GM12878 (cell line): ENCODE results near the gene MTRF1L. TPM values are rescaled to one million over a fixed set of nuclear protein-coding genes. Genes with fewer than 3 reads are reported as not detected.

ENCODE experiments used
- ATAC-seq: fragments of 200-7000 bp; cut with Tn5 transposase; 3 replicates; pipeline ENCODE4 v1.9.1; 2020; ENCODE audit warnings: mild to moderate bottlenecking, moderate library complexity
- BruUV-seq: library from RNA; stranded (reverse); fragments of 400-500 nt; replicated peaks from 2 replicates; lab custom pipeline; 2021; lab: Mats Ljungman, UMichigan
- CTCF ChIA-PET: fragments of 300-600 bp; sonication (Branson Sonifier 250); formaldehyde crosslinking; extraction: SDS; loops from one replicate; lab custom pipeline; 2021; ENCODE audit warnings: inconsistent platforms; lab: Yijun Ruan, JAX
- POLR2A ChIA-PET: fragments of 350-600 bp; formaldehyde crosslinking; extraction: SDS; loops from one replicate; lab custom pipeline; 2021; ENCODE audit warnings: inconsistent platforms; lab: Charles Lee
- RAD21 ChIA-PET: fragments of 300-600 bp; sonication (Branson Sonifier 250); formaldehyde crosslinking; loops from one replicate; lab custom pipeline; 2023; ENCODE audit warnings: antibody characterized with exemption; ENCODE audit not compliant: unreplicated experiment; lab: Charles Lee
- SMC1A ChIA-PET: fragments of 300-600 bp; sonication (Branson Sonifier 250); formaldehyde crosslinking; loops from one replicate; lab custom pipeline; 2023; ENCODE audit not compliant: unreplicated experiment, uncharacterized antibody; lab: Charles Lee
- DNase-seq: peaks from one replicate; pipeline ENCODE4 v3.0.0-alpha.2; 2011; ENCODE audit warnings: low read depth, low spot score
- FAIRE-seq: peaks from 3 replicates; lab custom pipeline; 2011; peaks lifted over from hg19 to GRCh38; lab: Jason Lieb, UNC
- H2AFZ ChIP-seq: 2 replicates; pipeline ENCODE4 v1.6.0; 2011; ENCODE audit warnings: low read depth, low read length, control low read depth; ENCODE audit not compliant: control insufficient read depth
- H3K27ac ChIP-seq: 2 replicates; pipeline ENCODE4 v1.5.1; 2011; ENCODE audit warnings: control low read depth; ENCODE audit not compliant: control insufficient read depth, insufficient read depth
- H3K27me3 ChIP-seq, 2 experiments: replicated peaks in 1 of 2; 2 replicates each; pipeline versions ENCODE4 v1.6.0 to v1.6.1; 2011; ENCODE audit warnings: low read length in 1 of 2; ENCODE audit not compliant: control insufficient read depth in 2 of 2, insufficient read depth in 2 of 2
- H3K36me3 ChIP-seq, 2 experiments: 2 replicates each; pipeline ENCODE4 v1.5.1; 2011; ENCODE audit warnings: low read length in 1 of 2; ENCODE audit not compliant: control insufficient read depth in 2 of 2, insufficient read depth in 2 of 2
- H3K4me1 ChIP-seq: 2 replicates; pipeline ENCODE4 v1.6.1; 2011; ENCODE audit warnings: mild to moderate bottlenecking, low read length, moderate library complexity, mixed read lengths; ENCODE audit not compliant: control insufficient read depth, insufficient read depth
- H3K4me2 ChIP-seq: 2 replicates; pipeline ENCODE4 v1.6.0; 2011; ENCODE audit warnings: control low read depth; ENCODE audit not compliant: control insufficient read depth, insufficient read depth
- H3K4me3 ChIP-seq: fragments of 200-600 bp; sonication (generic); 2 replicates; pipeline ENCODE4 v1.5.1; 2016
- H3K79me2 ChIP-seq: 2 replicates; pipeline ENCODE4 v1.6.0; 2011; ENCODE audit warnings: low read length; ENCODE audit not compliant: control insufficient read depth, insufficient read depth
- H3K9ac ChIP-seq: 2 replicates; pipeline ENCODE4 v1.8.0; 2011; ENCODE audit warnings: low read length, control low read depth, mixed read lengths; ENCODE audit not compliant: control insufficient read depth, insufficient read depth
- H3K9me3 ChIP-seq: replicated peaks from 3 replicates; pipeline ENCODE4 v1.5.1; 2011; ENCODE audit warnings: mild to moderate bottlenecking, low read length; ENCODE audit not compliant: control insufficient read depth, insufficient read depth
- H4K20me1 ChIP-seq: 2 replicates; pipeline ENCODE4 v1.6.0; 2011; ENCODE audit not compliant: control insufficient read depth, insufficient read depth
- HCFC1 ChIP-seq: fragments of 150-350 bp; IDR thresholded peaks from 2 replicates; pipeline ENCODE4 v1.6.1; 2014; ENCODE audit warnings: low read length
- HDAC6 ChIP-seq: fragments of 200-600 bp; sonication (generic); IDR thresholded peaks from one replicate; pipeline ENCODE4 v1.8.0; 2017; ENCODE audit warnings: antibody characterized with exemption; ENCODE audit not compliant: unreplicated experiment
- MXI1 ChIP-seq: fragments of 150-350 bp; IDR thresholded peaks from 2 replicates; pipeline ENCODE4 v1.6.1; 2011; ENCODE audit warnings: low read depth, mild to moderate bottlenecking, inconsistent platforms, low read length, improper control_type of control experiment
- MYC ChIP-seq: IDR thresholded peaks from 2 replicates; pipeline ENCODE4 v1.6.1; 2011; ENCODE audit warnings: mild to moderate bottlenecking, low read length, moderate library complexity, inconsistent platforms; ENCODE audit not compliant: insufficient read depth, insufficient replicate concordance, insufficient read length, severe bottlenecking
- NBN ChIP-seq: fragments of 450-650 bp; IDR thresholded peaks from 2 replicates; pipeline ENCODE4 v1.6.1; 2016
- PAX5 ChIP-seq: IDR thresholded peaks from 2 replicates; pipeline ENCODE4 v1.6.1; 2011; ENCODE audit warnings: low read depth, low read length, borderline replicate concordance
- ZBED1 ChIP-seq: IDR thresholded peaks from 2 replicates; pipeline ENCODE4 v1.6.1; 2016; ENCODE audit warnings: borderline replicate concordance
- ZSCAN29 ChIP-seq: fragments of 450-650 bp; IDR thresholded peaks from 2 replicates; pipeline ENCODE4 v1.6.1; 2017; ENCODE audit warnings: mild to moderate bottlenecking, moderate library complexity
- WGBS: methylation state at CpG from one replicate; pipeline ENCODE4 v1.1.6; 2016; ENCODE audit warnings: low lambda C conversion rate; ENCODE audit not compliant: insufficient replicate concordance, insufficient coverage; ENCODE audit errors: missing lambda C conversion rate; 5-methylcytosine and 5-hydroxymethylcytosine counted together
- in situ Hi-C: fragments of 300-500 bp; cut with MboI; formaldehyde crosslinking; loops from 9 replicates; pipeline ENCODE4 v1.14.3; 2018; ENCODE audit warnings: mixed read lengths
- intact Hi-C: fragments of 100-400 bp; cut with micrococcal nuclease; formaldehyde crosslinking; loops from one replicate; pipeline ENCODE4 v1.14.2; 2022; ENCODE audit not compliant: unreplicated experiment
- polyA plus RNA-seq, 11 experiments: library from polyadenylated mRNA; depleted of rRNA in 4 of 11; unstranded in 6 of 11; stranded (reverse) in 5 of 11; fragments of >200 nt; fragmentation: Nextera tagmentation in 4 of 11; fragmentation: Illumina TruSeq in 1 of 11; extraction: Ambion mirVana in 4 of 11; extraction: Trizol in 1 of 11; gene quantifications; 1 replicate in 1 of 11; 2 replicates in 10 of 11; pipeline versions ENCODE4 v1.2.1 to v1.2.3, GENCODE V29; 2011 to 2016; ENCODE audit warnings: inconsistent platforms in 2 of 11, missing spikeins in 2 of 11, low read depth in 1 of 11
- total RNA-seq, 4 experiments: library from RNA; depleted of rRNA in 3 of 4; stranded (reverse); fragments of >200 nt in 3 of 4; fragmentation: Illumina TruSeq in 1 of 4; extraction: Trizol in 1 of 4; gene quantifications; 2 replicates each; pipeline versions ENCODE4 v1.2.1 to v1.2.3, GENCODE V29; 2013 to 2021
- TF ChIP-seq, protein P1 (sequence below): fragments of 450-650 bp; IDR thresholded peaks from 2 replicates; pipeline ENCODE4 v1.6.1; 2016; ENCODE audit warnings: mild to moderate bottlenecking

MTRF1L gene
- total and polyA plus RNA-seq, 10 of the 15 experiments (the other 5 are each of a cell fraction or from before 2014, with no cell fraction given) = 5.1 to 21.6 (median 16.1) TPM

GRCh38 chr6:152978058-152978457, 24.5 kb downstream of the MTRF1L start:
- RAD21 ChIA-PET = interaction anchor here (0.8 to 1.6 kb wide), 4 partner anchors 18 to 30 kb away, joined by 3 to 6 read pairs (median 3); no protein-coding TSS in a partner anchor
- peak overlapping the region; percentile 53 for H3K4me2 ChIP-seq
- 81% methylated on average over 3 of the region's 3 CpGs for WGBS

More at GRCh38 chr6:152978058-152978457, 24.5 kb downstream of the MTRF1L start:
- Histone ChIP-seq H3K27me3 (no peaks in the 10 kb centered on the region), H3K9ac (no peak overlapping the region), H3K36me3 (peaks cover 0 to 19% of the 10 kb centered on the region in 2 experiments; a peak in 2 of 4 replicates), H2AFZ (no peak overlapping the region; the same call in 1 of the 2 replicates), H3K79me2 (peaks cover 98% of the 10 kb centered on the region), H3K4me1 (peaks cover 4% of the 10 kb centered on the region; the same call in 1 of the 2 replicates), H3K9me3 (no peaks in the 10 kb centered on the region; the same call in 1 of the 3 replicates), H3K4me3 (0 out of 2 replicates have a peak overlapping the region, but pooled peaks have one; percentile 53), H4K20me1 (no peaks in the 10 kb centered on the region), H3K27ac (no peak overlapping the region)
- no peak for FAIRE-seq
- ChIA-PET POLR2A (interaction anchor here (0.6 to 2.4 kb wide), 4 partner anchors 7 to 71 kb away, joined by 3 to 10 read pairs (median 4); no protein-coding TSS in a partner anchor), CTCF (interaction anchor here (0.6 to 2.6 kb wide), 8 partner anchors 11 to 113 kb away, joined by 3 to 11 read pairs (median 4); no protein-coding TSS in a partner anchor), SMC1A (interaction anchor here (0.9 to 2.9 kb wide), 8 partner anchors 21 to 250 kb away, joined by 3 to 26 read pairs (median 4); no protein-coding TSS in a partner anchor)
- ATAC-seq = no peak
- DNase-seq = no peak
- in situ Hi-C loops (loop anchor here (25.0 kb wide), 3 partner anchors 1259 to 1759 kb away; partner anchors contain the start of gene SCAF8), intact Hi-C loops (loop anchor here (10.0 kb wide), 1 partner anchor 673 kb away; no protein-coding TSS in a partner anchor)
- no TSS peak for BruUV-seq
- TF ChIP-seq HDAC6 = no peak
- TF ChIP-seq ZBED1 = no peak
- no peak for TF ChIP-seq MXI1
- no peak for TF ChIP-seq HCFC1
- no peak for TF ChIP-seq NBN
- TF ChIP-seq ZSCAN29 = no peak
- TF ChIP-seq, protein P1, sequence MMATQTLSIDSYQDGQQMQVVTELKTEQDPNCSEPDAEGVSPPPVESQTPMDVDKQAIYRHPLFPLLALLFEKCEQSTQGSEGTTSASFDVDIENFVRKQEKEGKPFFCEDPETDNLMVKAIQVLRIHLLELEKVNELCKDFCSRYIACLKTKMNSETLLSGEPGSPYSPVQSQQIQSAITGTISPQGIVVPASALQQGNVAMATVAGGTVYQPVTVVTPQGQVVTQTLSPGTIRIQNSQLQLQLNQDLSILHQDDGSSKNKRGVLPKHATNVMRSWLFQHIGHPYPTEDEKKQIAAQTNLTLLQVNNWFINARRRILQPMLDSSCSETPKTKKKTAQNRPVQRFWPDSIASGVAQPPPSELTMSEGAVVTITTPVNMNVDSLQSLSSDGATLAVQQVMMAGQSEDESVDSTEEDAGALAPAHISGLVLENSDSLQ = no peak
- TF ChIP-seq PAX5 = no peak
- TF ChIP-seq MYC = no peak
